ENCODE results near the gene GNA15. TPM values are rescaled to one million over a fixed set of nuclear protein-coding genes. Genes with fewer than 3 reads are reported as not detected.
"Not testable (repeated sequence)": the region's sequence is repeated elsewhere in the genome, so short reads cannot be mapped to it uniquely, and the experiment has no call there.

GNA15 gene
- total and polyA plus RNA-seq, 12 donors = 0.42 to 8.9 (median 1.1) TPM

- no peak for TF ChIP-seq CTCF (IDR thresholded peaks at IDR 0.05)
- no peak overlapping the region for H3K27ac ChIP-seq
- H3K9me3 ChIP-seq = no peaks in the 10 kb centered on the region
- H3K4me3 ChIP-seq = no peak overlapping the region
- H3K36me3 ChIP-seq = peaks cover 0 to 71% (median 4%) of the 10 kb centered on the region in 9 donors
- WGBS, 2 donors = 95% methylated on average over 43 of the region's 43 CpGs
- no peaks in the 10 kb centered on the region for H3K4me1 ChIP-seq
- no peak for ATAC-seq
- no peaks in the 10 kb centered on the region for H3K27me3 ChIP-seq
- intact Hi-C loops (cut with DNase I) = no loop called here
- no peak for DNase-seq
These were observed 63.3 kb downstream of the GNA15 start for GRCh38 chr19:3198901-3199700.

- no peaks in the 10 kb centered on the region for H3K27me3 ChIP-seq
- ATAC-seq (no peak), DNase-seq (no peak)
- no peaks in the 10 kb centered on the region for H3K9me3 ChIP-seq
- WGBS, 2 donors = 97 to 98% methylated on average over 34 to 39 of the region's 39 CpGs
- TF ChIP-seq CTCF (IDR thresholded peaks at IDR 0.05) = no peak
- no peak overlapping the region for H3K4me3 ChIP-seq
- peaks cover 0 to 79% (median 10%) of the 10 kb centered on the region in 9 donors for H3K36me3 ChIP-seq
- no peaks in the 10 kb centered on the region for H3K4me1 ChIP-seq
- intact Hi-C loops (cut with DNase I) = no loop called here
- H3K27ac ChIP-seq = no peak overlapping the region
These were observed 65.4 kb downstream of the GNA15 start for GRCh38 chr19:3201072-3201700.

GRCh38 chr19:3201911-3202310 lies 66.1 kb downstream of the GNA15 start:
- ATAC-seq (no peak), DNase-seq (no peak)
- Histone ChIP-seq H3K4me1 (no peaks in the 10 kb centered on the region), H3K4me3 (no peak overlapping the region), H3K36me3 (peaks cover 0 to 79% (median 13%) of the 10 kb centered on the region in 9 donors), H3K9me3 (no peaks in the 10 kb centered on the region), H3K27me3 (no peaks in the 10 kb centered on the region), H3K27ac (no peak overlapping the region)
- no peak for TF ChIP-seq CTCF (IDR thresholded peaks at IDR 0.05)
- 94 to 95% methylated on average over 14 of the region's 14 CpGs for WGBS, 2 donors
- intact Hi-C loops (cut with DNase I) = no loop called here

GRCh38 chr19:3202346-3202745 lies 66.5 kb downstream of the GNA15 start:
- no peak overlapping the region for H3K27ac ChIP-seq
- H3K9me3 ChIP-seq = no peaks in the 10 kb centered on the region
- H3K27me3 ChIP-seq = no peaks in the 10 kb centered on the region
- no peak for TF ChIP-seq CTCF (IDR thresholded peaks at IDR 0.05)
- no peak overlapping the region for H3K4me3 ChIP-seq
- H3K4me1 ChIP-seq = no peaks in the 10 kb centered on the region
- peaks cover 0 to 79% (median 17%) of the 10 kb centered on the region in 9 donors for H3K36me3 ChIP-seq
- DNase-seq = no peak
- no peak for ATAC-seq
- 90 to 93% methylated on average over 12 of the region's 12 CpGs for WGBS, 2 donors
- intact Hi-C loops (cut with DNase I) = no loop called here

- ATAC-seq; H3K4me3 ChIP-seq; H3K4me1 ChIP-seq; H3K27ac ChIP-seq; H3K9me3 ChIP-seq; H3K27me3 ChIP-seq; intact Hi-C loops (cut with DNase I); DNase-seq: not testable (repeated sequence)
- peaks cover 0 to 84% (median 23%) of the 10 kb centered on the region in 9 donors for H3K36me3 ChIP-seq
- WGBS, 2 donors = 90 to 97% methylated on average over 7 of the region's 7 CpGs
These were observed 67.1 kb downstream of the GNA15 start for GRCh38 chr19:3202895-3203294.

Data from heart right ventricle (tissue), 16 donors.